Right renal cortex interstitium (tissue), 3 donors: ENCODE results near the gene CHN2. TPM values are rescaled to one million over a fixed set of nuclear protein-coding genes. Genes with fewer than 3 reads are reported as not detected.

Experiments used
- DNase-seq, 3 donors: peaks; one replicate each; pipeline ENCODE4 v3.0.0-alpha.2; 2013; ENCODE audit warnings: low read depth in 3 of 3, low spot score in 2 of 3
- polyA plus RNA-seq, 3 donors: library from polyadenylated mRNA; unstranded; fragments of 120-200 nt; gene quantifications; one replicate each; pipeline ENCODE4 v1.2.1, GENCODE V29; 2013; ENCODE audit not compliant: insufficient read length in 3 of 3

Gene CHN2
- polyA plus RNA-seq, 3 donors, result 14.3 to 20.8 (median 18.3) TPM

DNA sequence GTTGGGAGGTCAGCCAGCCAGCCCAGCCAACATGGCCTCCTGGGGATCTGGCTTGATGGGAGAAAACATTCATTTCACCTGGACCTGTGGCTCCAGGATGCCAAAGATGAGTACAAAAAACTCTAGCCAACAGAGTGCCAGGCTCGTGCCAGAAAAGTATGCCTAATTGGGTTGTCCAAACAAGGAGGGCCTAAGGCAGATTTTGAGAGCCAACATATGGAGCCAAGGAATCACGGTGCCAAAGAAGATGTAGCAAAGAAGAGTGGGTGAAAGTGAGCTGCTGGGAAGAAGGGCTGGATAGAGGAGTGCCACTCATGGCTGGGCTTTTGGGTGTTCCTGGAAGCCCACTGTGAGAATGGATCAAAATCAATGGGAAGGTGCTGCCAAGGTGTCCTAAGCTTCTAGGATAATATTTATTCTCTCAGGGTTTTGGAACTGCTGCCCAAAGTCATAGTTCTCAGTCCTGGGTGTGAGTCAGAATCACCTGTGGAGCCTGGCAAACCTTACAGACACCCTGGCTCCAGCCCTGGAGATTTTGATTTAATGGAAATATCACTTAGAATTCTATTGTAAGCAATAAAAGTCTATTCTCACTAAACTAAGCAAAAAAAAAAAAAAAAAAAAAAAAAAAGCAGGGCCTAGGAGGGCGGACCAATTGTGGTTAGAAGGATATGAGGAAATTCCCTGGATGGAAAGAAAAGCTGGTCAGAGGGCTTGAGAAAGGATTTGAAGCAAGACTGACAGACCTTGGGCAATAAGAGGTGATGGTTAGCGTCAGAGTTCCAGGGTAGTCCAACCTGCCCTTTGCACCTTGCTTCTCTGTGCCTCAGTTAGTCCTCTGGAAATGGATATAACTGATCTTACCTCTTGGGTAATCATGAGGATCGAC lies 186.9 kb downstream of the CHN2 start:
- no peak for DNase-seq

DNA sequence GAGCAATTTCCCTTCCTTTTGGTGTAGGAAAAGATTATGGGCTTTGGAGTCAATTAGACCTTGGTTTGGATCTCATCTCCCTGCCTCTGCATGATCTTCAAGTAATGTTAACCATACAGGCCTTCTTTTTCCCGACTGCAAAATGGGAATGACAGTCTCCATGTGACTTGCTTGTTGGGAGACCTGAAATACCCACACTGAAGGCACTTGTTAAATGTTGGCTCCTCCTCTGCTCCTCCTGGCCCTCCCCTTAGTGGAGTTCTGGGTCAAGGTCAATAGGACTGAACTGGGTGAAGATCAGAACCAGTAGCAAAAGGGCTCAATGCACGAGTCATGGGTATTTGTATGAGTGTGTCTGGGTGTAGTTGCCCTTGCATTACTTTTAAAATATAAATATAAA lies 189.7 kb downstream of the CHN2 start:
- no peak for DNase-seq

DNA sequence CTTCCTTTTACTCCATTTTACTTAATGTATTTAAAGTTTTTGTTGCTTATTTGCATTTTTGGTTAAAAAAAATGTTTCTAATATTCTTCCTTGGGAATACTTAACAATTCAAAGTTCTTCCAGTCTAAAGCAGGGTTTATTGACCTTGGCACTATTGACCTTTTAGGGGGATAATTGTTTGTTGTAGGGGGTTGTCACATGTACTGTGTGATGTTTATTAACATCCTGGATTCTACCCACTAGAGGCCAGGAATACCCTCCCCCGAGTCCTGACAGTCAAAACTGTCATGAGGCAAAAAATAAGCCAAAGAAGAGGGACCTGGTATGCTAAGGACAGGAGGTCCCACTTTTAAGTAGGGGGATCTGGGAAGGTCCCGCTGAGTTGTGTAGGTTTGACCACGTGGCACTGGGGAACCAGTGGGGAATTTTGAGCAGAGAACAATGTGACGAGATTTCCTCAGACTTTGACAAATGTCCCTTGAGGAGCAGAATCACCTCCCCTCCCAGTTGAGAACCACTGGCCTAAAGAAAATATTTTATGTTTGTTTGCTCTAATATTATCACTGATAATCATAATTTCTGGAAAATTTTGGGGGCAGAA lies 190.7 kb downstream of the CHN2 start:
- DNase-seq, result no peak

DNA sequence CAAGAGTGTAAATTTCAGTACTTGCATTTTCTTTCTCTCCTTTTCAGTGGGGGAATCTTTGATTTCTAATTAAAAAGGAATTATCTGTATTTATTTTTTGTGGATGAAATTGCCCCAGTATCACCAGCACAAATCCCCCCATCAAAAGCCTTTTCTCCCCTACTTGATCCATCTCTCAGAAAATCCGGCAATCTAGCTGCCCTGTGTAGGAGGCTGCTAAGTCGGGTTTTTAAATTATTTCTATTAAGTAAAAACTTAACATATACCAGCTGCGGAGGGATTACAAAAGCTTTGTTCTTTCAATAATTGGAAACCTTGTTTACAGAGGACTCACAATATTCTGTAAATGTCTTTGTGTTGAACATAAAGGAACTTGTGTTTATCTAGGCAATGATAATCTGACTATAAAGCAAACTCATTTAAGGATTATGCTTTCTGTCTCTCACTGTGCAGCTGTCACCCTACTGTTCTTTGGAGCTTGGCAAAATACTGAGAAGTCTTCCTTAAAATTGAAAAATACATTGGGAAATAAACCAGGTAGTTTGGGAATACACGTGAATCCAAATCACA lies 191.7 kb downstream of the CHN2 start:
- no peak for DNase-seq

DNA sequence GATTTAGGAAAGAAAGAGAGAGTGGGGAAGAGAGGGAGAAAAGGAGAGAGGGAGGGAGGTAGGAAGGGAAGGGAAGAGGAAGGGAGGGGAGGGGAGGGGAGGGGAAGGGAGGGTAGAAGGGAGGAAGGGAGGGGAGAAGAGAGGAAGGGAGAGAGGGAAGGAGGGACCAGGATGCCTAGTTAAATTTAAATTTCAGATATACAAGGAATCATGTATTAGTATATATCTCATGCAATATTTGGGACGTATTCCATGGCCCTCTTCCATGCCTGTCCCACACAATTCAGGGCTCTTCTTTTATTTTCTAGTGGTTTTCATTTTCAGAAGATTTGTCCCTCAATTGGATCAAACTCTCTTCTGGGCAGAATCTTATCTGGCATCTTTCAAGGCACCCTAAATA lies 196.7 kb downstream of the CHN2 start:
- no peak for DNase-seq

DNA sequence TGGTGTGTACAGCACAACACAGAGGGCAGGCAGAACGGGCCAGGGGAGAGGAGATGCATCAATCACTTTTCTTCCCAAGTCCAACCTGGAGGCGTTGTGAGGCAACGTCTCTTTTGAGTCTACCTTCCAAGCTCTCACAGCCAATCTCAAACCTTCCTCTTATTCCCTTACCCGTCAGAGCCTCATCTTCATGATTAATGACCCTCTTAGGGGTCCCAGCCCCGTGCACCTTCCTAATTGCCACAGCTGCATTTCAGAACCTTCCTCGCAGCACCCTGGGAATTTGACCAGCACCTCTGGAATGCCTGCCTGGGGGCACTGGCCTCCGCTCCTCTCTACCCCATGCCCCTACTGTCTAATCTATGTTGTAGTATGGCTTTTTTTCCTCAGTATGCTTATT lies 199.7 kb downstream of the CHN2 start:
- DNase-seq, result no peak

DNA sequence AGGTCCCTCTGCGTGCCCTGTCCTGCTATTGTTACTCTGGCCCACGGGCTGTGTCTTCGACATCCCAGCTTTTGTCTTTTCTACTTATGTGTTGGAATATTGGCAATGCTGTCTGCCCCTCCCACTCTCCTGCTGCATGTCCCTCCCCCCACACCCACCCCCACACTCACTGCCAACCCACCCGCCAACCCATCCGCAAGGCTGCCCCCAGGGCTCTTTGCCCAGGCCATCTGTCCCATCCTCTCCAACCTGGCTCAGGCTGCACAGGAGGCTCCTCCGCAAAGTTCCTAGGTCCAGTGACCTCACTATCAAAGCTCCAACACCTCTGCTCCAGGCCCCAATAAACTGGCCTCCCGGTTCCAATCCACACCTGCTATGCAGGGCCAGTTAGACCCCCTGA lies 202.0 kb downstream of the CHN2 start:
- no peak for DNase-seq

DNA sequence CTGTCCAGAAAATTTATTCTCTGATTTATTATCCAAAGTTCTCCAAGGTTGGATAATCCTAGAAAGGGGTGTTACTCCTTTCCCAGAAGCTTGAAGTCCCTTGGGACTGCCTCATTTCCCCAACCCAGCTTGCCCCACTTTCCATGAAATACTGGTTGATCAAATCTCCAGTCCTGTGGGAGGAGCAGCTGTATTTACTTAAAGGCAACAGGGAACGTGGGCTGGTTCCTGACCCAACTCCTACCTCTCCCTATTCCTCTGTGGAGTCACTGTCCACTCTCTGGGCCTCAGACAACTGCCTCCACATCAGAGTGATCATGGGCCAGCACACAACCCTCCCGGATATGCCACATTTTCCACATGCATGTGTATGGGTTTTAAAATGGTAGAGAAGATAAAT lies 202.8 kb downstream of the CHN2 start:
- no peak for DNase-seq

DNA sequence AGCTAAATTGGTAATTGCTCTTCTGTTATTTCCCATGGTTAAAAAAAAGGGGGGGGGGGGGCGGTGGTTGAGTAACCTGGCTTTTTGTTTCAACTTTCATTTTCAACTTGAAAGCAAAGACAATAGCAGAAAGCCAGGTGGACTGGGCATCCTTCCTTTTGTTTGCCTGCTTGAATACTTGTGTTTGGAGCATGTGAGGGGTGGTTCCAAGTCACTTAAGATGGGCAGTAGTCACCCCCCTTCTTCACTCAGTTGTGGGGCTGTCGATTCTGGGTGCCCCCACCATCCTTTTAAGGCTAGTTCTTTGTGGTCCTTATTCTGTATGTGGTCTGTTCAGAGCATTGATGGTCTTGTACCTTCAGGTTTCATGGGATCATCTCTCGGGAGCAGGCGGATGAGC lies 203.4 kb downstream of the CHN2 start:
- DNase-seq, result no peak

DNA sequence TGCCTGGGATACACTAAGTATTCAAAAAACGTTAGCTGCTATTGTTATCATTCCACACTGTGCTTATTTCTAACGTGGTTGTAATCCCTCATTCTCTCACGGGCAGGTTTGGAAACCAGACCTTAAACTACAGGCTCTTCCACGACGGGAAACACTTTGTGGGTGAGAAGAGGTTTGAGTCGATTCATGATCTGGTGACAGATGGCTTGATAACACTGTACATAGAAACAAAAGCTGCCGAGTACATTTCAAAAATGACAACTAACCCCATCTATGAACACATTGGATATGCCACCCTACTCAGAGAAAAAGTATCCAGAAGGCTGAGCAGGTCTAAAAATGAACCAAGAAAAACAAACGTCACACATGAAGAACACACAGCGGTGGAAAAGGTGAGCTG lies 205.9 kb downstream of the CHN2 start:
- no peak for DNase-seq

DNA sequence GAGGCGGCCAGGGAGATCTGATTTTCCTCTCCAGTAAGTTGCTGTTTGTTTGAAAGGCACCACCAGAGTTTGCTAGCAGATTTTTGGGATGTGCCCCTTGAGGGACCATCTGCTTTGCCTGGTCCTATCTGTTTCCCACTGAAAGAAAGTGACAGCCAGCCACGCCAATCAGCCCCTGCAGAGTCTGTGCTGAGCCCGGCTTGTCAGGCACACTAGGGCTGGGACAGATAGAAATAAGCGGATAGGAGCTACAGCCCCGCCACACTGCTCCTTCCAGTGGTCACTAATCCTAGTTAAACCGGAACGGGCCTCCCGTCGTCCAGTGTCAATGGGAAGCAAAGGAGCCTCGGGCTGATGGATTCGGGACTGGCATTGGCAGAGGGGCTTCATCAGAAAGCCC lies 207.2 kb downstream of the CHN2 start:
- no peak for DNase-seq

DNA sequence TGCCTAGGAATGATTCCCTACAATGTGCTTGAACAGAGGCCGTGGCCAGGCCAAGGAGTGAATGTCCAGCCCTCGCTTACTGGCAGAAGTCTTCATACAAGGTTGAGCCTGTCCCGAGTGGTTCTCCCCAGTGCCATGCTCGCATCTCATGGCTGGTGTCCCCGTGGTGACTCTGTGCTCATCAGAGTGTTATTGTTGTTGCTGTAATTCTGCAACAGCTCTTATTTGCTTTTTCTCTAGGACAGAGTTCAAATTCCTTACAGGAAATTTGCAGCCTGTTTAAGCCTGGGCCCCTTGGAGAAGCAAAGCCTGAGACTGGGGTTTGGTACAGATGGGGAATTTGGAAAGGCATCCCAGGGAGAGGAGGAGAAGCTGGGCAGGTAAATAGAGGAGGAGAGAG lies 211.3 kb downstream of the CHN2 start:
- DNase-seq, result no peak

DNA sequence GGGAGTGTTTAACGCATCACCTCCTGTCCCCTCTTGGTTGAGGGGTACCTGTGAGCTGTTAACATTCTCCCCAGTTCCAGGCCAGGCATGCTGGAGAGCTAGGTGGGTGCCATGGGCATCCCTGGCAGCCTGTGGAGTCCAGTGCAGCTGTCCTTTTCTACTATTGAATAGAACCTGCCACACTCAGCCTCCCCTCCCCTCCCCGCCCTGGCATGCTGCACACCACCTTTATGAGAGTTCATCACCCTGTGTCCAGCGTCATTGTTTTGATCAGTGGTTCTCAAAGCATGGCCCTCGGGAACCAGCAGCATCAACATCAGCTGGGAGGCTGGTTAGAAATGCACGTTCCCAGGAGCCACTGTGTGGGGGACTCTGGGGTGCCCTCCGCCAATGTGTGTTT lies 211.8 kb downstream of the CHN2 start:
- no peak for DNase-seq

DNA sequence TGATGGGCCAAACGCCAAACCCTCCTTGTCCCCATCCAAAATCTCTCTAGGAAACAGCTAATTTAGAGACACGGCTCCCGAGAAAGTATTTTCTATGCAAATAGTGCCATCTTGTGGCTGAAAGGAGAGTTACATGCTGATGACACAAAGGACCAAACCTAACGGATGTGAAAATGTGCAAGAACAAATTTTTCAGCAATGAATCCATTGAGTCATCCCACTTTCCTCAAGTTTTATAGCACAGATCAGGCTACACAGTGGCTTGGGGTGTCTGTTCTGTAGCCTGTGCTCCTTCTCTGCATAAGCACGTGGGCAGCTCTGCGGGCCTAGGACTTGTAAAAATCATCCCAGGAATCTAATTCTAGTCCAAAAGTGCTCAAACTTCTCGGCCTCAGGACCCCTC lies 214.3 kb downstream of the CHN2 start:
- DNase-seq, result peak; percentile 64 to 81 (median 71)

DNA sequence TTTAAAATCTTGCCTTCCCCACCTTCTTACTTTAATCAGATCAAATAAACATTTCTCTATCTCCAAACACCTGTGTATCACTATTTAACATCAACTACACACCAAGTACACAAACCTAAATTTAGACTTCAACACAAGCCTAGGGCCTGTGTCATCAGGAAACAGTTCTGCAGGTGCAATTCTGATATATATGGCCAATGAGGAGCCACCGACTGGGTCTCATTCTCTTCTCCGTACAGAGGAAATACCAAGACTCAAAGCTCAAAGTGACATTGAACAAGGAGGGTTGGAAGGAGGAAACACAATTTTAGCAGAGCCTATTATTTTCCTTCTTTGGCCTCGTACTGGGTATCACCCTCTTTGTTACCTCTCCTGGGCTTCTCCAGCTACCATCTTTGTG lies 216.4 kb downstream of the CHN2 start:
- no peak for DNase-seq

DNA sequence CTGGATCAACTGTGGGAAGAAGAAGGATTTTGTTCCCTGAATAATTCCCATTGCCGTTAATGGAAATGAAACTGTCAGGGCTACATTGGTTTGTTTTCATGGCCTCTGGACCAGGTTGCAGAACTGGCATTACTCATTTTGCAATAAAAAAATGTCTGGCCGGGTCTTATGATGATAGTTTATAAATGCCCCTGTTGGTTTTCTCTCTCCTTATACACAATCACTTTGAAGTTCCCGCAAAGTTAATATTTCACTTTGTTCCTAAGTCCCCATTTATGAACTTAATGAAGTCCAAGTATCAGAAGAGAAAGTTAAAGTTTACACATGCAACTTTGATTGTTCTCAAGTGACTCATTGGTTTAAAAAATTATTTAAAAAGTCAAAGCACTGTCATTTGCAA lies 218.3 kb downstream of the CHN2 start:
- no peak for DNase-seq

DNA sequence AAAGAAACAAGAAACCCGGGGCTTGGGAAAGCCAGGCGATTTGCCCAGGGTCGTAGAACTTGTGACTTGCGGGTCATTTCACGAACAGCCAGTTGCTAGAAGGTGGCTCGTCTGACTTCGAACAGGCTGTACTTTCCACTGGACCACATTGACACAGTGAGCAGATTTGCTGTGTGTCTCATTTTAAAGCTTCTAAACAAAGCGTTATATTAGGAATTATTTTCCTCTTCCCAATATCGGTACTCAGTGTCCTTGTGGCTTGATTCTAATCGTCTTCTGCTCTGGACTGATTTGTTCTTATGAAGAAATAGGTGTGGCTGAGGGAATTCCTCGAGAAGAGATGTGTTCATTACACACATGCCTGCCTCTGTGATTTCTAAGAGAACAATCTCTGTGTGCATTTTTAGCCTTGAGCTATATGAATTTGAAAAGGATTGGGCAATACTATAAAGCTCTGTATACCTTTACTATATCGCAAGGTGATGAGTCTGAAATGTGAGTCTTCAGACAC lies 219.1 kb downstream of the CHN2 start:
- DNase-seq, result no peak

DNA sequence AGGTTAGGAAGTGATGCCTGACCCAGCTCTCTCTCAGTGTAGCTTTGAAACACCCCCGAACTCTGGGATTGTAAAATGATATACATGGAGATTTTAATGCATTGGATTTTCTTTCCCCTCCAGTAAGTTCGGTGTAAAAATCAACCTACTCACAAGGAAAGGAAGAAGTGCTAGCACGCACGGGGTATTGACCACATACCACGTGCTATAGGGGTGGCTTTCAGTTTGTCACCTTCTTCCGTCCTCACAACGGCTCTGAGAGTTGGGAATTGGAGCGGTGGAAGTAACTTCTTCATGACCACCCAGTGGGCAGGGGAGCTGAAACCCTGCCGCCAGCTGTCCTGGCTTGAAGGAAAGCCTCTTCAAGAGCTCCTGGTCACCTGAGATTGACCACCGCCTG lies 219.6 kb downstream of the CHN2 start:
- DNase-seq, result no peak

DNA sequence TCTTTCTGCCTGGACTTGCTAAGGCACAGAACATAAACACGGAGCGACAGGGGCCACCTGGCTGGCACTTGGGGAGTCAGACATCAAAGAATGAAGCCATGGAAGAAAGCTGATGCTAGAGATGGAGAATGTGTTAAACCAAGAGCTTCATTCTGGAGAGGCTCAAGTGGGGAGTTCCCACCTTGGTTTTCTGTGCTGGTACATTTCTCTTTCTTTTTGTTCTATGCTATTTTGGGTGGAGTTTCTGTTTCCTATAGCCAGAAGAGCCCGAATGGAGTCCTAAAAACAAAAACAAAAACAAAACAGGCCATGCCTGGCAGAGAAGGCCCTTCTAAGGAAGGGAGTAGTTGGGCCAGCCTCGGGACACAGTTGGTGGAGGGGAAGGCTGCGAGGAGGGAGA lies 220.6 kb downstream of the CHN2 start:
- DNase-seq, result no peak

DNA sequence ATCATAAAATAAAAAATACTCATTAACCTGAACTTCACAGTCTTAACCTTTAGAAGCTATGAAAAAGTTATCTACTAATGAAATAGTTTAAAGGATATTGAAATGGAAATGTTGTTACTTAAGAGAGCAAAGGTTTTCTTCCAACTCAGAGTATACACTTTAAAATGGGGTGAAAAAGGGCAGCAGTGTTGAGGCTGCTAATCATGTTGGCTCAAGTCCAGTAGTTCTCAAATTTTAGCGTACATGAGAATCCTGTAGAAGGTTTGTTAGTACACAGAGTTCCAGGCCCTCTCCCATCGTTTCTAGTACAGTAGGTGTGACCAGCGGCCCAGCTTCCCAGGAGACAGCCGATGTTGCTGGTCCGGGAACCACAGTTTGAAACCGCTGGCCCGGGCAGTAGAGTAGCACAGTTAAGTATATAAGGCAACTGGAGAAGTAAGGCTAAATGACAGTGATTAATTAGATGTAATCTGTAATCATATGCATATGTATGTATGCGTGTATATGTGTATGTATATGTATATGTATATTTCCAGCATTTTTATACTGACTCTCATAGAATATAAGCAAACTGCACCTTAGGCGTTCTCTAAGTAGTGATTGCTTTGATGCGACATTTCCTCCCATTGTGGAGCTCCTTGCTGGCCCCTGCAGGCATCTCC lies 221.8 kb downstream of the CHN2 start:
- DNase-seq, result no peak

DNA sequence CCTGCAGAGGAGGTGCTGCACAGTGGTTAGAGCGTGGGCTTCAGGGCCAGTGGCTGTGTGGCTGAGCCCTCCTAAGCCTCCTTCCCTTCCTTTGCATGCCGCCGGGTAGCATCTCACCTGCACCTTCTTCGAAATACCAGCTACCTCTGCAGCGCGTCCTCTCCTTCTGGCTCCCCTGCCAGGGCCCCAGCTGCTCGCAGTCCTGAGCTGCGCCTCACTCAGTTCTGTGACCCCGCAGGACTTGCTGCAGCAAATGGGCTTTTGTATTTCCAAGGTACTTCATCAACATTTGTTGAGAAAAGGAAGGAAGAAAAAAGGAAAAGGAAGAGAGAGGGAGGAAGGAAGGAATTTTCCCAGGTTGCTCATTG lies 222.3 kb downstream of the CHN2 start:
- no peak for DNase-seq
